H54 (cell line): ENCODE results near the gene MAP3K15.

Source experiments
- DNase-seq: peaks from one replicate; pipeline ENCODE4 v3.0.0; 2011; ENCODE audit warnings: low spot score, mixed read lengths; ENCODE audit not compliant: insufficient read length
- FAIRE-seq: peaks from 3 replicates; lab custom pipeline; 2011; peaks lifted over from hg19 to GRCh38; lab: Jason Lieb, UNC
- POLR2A ChIP-seq: IDR thresholded peaks from 2 replicates; pipeline ENCODE4 v1.6.1; 2011; ENCODE audit warnings: low read depth, mild to moderate bottlenecking, low read length

MAP3K15 gene

DNA sequence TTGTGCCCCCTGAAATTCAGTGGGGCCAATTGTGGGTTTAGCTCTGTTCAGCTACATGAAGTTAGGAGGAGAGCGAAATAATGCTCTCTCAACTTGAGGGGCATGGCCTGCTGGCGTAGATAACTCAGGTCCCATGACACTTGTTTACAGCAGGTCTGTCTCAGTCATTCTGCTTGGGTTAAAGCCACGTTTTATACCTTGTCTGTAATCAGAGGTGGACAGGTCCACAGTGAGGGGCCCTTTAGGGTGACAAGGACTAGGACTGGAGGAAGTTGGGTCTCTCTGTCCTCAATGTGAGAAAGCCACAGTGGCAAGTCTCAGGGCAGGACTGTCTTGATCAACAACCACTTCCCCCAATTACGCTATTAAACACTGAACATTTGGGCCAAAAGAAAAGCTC is 122.6 kb downstream of the MAP3K15 start:
- no peak for TF ChIP-seq POLR2A
- DNase-seq (no peak), FAIRE-seq (no peak)

DNA sequence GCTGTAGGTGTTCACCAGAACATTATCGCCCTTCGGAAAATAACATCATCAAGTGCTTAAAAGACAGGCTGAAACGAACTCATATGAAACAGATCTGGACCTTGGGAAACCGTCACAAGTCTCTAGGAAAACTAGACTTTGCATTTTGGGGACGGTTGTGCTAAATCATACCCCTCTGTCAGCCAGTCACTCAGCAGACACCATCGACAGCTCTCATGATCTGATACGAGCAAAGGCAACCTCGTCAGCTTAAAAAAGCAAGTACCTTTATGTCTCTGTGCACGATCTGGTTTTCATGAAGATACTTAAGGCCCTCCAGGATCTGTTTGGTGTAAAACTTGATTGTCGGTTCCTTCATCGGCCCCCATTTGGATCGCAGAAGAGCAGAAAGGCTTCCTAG is 123.2 kb downstream of the MAP3K15 start:
- DNase-seq (no peak), FAIRE-seq (no peak)
- no peak for TF ChIP-seq POLR2A

DNA sequence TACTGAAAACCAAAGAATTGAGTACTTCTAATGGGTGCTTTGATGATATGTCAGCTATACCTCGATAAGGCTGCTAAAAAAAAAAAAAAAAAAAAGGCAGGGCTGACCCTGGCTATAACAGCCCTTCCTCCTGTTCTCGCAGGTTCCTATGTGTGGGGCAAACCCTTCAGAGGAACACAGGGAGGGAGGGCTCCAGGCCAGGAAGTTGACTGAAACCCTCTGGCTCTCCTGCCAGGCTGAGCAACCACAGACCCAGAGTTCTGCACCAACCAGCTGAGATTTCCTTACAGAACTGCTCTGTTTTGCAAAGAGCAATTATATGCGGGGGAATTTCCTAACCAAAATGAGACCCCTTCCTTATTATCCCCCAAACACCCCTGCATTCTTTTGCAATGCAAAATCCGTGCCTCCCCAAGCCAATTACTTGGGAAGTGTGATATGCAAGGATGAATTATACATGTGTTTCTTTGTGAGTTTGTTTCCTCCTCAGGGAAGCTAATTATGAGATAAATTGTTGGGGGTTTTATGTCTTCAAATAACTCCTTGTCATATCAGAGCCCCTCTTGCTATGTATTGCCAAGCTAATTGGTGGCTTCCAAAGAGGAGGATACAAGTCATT is 126.0 kb downstream of the MAP3K15 start:
- no peak for DNase-seq
- TF ChIP-seq POLR2A: no peak
- no peak for FAIRE-seq

DNA sequence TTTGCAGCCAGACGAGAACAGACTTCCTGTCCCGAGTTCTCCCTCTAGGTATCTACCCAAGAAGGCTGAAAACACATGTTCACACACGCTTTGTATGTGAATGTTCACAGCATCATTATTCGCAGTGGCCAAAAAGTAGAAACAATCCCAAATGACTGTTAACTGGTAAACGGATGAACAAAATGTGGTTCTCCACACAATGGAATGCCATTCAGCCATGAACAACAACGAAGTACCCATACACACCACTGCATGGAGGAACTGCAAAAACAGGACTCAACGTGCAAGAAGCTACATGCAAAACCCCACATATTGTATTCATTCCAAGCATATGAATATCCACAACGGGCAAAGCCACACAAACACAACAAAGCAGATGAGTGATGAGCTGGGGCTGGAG is 126.6 kb downstream of the MAP3K15 start:
- DNase-seq (no peak), FAIRE-seq (no peak)
- no peak for TF ChIP-seq POLR2A

DNA sequence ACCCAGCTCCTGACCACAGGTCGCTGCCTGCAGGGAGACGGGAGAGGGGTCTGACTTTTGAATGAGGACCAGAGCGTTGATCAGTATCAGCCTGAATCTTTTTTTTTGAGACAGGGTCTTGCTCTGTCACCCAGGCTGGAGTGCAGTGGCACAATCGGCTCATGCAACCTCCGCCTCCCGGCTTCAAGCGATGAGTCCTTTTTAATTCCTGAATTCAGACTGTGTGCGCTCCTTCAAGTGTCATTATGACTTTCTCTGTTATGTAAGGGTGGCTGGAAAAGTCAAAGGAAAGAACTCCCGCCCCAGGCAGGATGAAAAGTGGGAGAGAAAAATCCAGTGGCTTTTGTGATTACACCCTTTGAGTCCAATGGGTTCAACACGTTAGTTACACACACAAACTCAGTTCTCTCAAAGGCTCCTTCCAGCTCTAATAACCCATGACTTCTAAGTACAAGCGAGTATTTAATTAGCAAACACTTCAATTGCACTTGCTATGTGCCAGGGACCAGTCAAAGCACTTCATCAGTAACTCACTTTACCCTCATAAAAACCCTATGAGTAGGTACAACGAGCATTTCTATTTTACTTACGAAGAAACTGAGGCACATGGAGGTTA is 127.1 kb downstream of the MAP3K15 start:
- FAIRE-seq: no peak
- TF ChIP-seq POLR2A: no peak
- DNase-seq: no peak

DNA sequence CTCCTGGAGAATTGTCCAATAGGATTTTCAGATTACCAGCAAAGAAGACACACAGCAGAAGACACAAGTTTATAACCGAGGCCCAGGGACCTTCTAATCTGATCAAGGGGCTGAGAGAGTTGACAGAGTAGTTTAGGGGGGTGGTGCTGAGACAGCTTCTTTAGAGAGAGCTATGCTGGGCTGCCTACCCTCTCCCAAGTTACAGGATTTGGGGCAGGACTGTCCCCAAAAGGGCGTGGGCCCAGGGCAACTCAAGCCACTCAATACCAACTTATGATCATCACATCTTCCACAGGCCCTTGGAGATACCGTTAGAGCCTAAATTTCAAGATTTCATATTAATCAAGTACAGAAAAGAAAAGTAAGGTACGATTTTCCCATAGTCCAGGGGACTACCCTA is 128.6 kb downstream of the MAP3K15 start:
- no peak for TF ChIP-seq POLR2A

DNA sequence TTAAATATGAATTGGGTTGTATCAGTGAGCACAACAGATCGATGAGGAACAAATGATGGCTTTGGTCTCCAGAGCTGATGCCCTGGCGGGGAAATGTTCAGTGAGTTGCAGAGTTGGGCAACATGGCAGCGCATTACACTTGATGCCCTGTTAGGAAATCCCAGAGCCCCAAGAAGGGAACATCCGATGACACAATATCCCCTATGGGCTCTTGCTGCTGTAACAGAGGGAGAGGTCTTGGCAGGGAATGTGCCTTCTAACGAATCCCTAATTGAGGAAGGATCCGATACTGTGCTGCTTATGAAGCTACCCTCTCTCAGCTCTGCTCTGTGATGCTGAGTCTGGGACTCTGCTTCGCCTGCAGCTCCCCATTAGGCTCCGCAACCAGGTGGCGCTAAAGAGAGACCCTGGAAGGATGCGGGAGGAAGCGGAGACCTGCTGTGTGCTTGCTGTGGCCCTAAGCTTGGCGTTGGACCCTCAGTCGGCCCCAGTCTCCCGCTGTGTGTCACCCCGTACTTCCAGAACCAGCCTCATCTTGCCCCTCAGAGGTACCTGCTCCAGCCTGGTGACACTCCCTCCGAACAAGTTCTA is 132.7 kb downstream of the MAP3K15 start:
- DNase-seq: no peak

More for the DNA sequence above, 128.6 kb downstream of the MAP3K15 start:
- FAIRE-seq (no peak), DNase-seq (no peak)

DNA sequence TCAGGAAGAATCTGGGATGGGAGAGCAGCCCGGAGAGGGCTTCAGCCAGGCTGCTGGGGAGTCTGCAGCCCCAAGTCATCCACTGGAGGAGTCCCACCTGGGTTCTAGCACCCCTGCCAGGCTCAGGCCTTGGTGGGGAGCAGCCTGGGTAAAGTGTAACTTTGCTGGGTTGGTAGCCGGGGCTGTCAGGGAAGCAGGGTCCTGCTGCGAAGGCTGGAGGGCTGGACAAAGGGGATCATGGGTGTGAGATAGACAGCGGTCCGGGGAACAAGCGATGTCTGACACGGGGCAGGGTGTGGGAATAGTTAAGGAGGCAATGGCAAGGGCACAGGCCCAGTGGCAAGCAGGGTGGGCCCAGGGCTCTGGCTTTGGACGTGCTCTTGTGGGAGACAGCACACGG is 134.0 kb downstream of the MAP3K15 start:
- DNase-seq (no peak), FAIRE-seq (no peak)
- no peak for TF ChIP-seq POLR2A

More for the DNA sequence above, 132.7 kb downstream of the MAP3K15 start:
- FAIRE-seq: no peak
- TF ChIP-seq POLR2A: no peak

DNA sequence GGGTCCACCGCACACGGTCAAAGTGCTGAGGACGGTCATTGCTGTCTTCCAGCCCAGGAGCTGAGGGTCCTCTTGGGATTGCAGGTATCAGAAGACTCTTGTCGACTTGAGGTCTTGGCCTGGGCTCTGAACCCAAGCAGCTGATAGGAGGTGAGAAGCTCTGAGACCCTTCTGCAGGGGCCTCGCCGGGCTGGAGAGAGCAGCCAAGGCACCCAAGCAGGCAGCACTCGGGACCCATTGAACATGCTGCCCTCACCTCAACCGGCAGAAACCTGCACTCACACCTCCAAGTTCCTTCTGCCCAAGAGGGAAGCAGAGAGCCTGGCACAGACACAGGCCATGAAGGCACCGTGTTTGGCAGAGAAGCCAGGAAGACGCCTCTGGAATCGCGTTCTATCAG is 137.5 kb downstream of the MAP3K15 start:
- TF ChIP-seq POLR2A: no peak
- FAIRE-seq (no peak), DNase-seq (no peak)

DNA sequence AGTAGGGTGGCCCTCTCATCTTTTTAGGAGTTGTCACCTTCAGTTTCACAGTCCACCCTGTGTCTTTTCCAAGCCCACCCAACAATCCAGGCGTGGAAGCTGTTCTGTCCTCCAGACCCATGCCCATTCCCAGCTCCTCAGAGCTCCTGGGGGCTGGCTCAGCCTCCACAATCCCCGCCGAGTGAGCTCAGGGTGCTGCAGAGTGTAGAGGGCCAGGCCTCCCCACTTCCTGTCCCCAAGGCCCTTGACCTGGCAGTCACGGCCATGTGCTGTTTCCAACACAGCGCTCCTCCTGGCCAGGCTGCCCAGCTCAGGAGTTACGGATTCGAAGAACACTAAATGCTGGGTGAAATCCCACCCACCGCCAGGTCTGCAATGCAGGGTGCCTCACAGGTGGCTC is 139.8 kb downstream of the MAP3K15 start:
- DNase-seq (no peak), FAIRE-seq (no peak)
- TF ChIP-seq POLR2A: no peak

DNA sequence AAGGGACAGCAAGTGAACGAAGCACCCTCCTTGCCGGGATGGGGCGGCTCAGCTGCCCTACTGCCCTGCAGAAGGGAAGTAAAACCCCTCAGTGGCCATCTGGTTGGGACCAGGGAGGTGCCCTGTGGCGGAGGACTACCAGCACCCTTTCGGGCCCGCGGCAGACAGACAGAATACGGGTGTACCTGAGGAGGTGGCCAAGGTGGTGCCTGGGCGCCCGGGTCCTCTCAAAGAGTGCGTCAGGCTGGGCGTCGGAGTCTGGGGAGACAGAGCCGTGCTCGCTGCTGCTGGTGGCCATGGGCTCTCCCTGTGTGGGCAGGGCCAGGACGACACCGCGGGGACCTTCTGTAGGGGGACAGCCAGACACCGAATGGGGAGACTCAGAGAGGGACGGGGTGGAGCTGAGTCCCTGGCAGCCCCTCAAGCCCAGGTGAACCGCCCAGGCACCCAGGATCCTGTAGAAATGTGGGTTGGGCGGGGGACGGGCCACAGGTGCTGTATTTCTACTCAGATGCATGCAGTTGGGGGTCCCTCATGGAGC is 141.9 kb downstream of the MAP3K15 start:
- FAIRE-seq (no peak), DNase-seq (no peak)
- TF ChIP-seq POLR2A: no peak

DNA sequence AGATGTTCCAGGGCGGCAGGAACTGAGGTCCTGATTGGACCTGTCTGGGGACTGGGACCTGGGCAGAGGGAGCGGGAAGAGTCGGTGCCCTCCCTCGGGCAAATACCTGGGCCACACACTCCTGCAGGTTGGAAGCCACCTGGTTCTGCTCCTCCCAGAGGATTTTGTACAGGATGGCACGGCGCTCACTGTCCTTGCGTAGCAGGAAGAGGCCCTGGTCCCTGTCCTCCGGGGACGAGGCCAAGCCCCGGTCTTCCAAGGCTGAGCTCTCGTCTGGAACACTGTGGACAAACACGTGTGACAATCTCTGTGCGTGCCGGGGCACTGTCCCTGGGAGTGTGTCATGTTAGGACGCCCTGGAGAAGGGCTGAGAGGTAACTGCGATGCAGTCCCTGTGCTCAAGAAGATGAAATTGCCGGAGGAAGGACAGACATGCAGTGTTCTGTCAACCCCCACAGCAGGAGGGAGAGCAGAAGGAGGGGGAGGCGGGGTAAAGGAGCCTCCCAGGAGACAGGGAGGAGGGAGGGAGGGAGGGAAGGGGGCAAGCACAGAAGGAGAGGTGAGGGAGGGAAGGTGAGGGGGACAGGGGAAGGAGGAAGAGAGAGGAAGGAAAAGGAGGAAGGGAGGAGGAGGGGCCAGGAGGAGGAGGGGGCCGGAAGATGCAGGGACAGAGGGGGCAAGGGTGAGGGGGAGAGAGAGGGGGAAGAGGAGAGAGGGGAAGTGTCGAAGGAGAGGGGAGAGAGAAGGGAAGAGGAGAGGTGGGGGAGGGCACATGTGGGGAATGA is 142.6 kb downstream of the MAP3K15 start:
- TF ChIP-seq POLR2A: no peak
- DNase-seq (no peak), FAIRE-seq (no peak)

DNA sequence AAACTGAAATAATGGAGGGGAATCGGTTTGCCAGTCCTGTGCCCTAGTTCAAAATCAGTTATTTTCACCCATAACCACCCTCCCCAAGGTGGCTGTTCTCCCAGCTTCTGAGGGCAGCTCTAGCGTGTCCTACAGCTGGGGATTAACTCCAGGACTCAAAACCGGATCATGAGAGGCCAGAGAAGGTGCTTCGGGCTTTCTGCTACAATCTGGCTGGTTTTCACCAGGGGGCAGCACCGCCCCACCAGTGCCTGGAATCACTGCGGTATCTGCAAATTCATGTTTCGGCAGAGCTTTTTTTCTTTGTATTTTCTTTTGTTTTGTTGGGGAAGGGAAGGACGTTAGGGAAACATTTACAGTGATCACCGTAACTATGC is 143.2 kb downstream of the MAP3K15 start:
- DNase-seq: no peak
- FAIRE-seq: no peak
- no peak for TF ChIP-seq POLR2A

DNA sequence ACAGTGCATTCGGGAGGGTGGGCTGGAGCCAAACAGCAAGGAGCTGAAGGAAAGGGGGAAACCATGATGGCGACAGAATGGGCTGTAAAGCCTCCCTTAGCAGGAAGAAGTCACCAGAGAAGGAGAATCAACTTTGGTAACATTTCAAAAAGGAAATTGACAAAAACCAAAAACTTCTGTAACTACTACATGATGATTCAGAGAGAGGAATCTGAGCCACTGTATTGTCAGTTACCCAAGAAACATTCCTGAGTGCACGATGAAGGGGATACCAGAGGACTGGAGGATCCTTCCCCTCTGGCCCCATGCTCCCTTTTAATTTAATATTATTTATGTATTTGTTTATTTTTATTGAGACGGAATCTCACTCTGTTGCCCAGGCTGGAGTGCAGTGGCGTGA is 145.2 kb downstream of the MAP3K15 start:
- TF ChIP-seq POLR2A: no peak
- FAIRE-seq (no peak), DNase-seq (no peak)

DNA sequence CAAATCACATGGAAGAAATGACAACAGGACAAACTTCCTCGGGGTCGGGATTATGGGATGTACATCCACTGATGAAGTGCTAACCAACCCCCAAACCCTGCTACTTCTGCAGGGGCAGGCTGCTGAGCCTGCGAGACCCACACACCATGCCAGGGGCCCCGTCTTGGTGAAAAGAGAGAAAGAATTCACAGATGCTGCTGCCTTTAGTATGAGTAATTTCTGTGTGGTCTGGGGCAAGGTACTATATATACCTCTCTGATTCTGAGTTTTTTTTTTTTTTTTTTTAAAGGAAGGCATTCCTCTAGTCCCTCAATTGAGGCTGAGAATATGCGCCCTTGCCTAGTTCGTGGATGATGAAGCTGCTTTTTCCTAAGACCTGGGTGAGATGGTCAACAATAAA is 146.7 kb downstream of the MAP3K15 start:
- no peak for DNase-seq
- no peak for FAIRE-seq
- TF ChIP-seq POLR2A: no peak
